Activated naive CD8-positive, alpha-beta T cell (primary cell): ENCODE data around the gene TBX1.

Experiments used
- H3K27ac Mint-ChIP-seq: one replicate; pipeline ENCODE4 v1.8.0; 2021; ENCODE audit warnings: mixed read lengths
- H3K27me3 Mint-ChIP-seq: one replicate; pipeline ENCODE4 v1.8.0; 2021; ENCODE audit warnings: mixed read lengths
- H3K36me3 Mint-ChIP-seq: one replicate; pipeline ENCODE4 v1.8.0; 2021; ENCODE audit warnings: mixed read lengths
- H3K4me1 Mint-ChIP-seq: one replicate; pipeline ENCODE4 v1.8.0; 2021; ENCODE audit warnings: low read depth, mixed read lengths
- H3K4me3 Mint-ChIP-seq: one replicate; pipeline ENCODE4 v1.8.0; 2021; ENCODE audit warnings: mild to moderate bottlenecking, mixed read lengths
- H3K9me3 Mint-ChIP-seq: one replicate; pipeline ENCODE4 v1.8.0; 2021; ENCODE audit warnings: low read depth, mixed read lengths

The TBX1 gene

DNA sequence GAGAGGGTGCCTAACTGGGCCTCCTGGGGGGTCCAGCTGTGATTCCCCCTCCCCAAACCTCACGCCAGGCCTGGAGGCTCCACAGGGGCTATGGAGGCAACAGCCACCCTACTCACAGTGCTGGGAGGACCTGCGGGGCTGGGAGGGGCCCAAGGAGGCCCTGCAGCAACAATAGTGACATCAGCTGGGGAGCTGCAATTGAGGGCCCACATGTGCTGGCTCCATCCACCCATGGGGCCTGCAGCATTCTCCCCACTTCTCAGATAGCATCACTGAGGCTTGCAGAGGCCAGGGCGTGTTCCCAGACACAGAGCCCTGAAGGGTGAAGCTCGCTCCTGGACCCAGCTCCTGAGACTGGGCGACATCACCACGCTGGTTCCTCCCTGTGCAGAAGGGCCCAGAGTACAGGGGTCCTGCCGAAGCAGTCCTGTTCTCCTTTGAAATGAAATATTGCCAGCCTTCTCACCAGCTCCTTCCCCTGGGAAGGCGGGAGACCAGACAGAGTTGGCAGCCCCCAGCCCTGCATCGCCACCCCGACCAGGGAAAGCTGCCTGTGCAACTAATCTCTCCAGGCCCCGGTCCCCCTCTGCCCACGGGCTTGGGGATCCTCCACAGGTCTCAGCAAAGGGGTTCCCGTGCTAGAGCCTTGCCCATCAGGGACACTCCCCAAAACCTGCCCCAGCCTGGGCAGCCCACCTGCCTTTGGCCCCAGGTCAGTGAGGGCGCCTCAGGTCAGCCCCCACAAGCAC lies 8.9 kb upstream of the TBX1 start:
- Mint-ChIP-seq H3K9me3 (no peaks in the 10 kb centered on the region), H3K36me3 (no peaks in the 10 kb centered on the region), H3K27me3 (peaks cover 16% of the 10 kb centered on the region), H3K4me1 (peaks cover 8% of the 10 kb centered on the region), H3K27ac (no peak overlapping the region), H3K4me3 (no peak overlapping the region)

DNA sequence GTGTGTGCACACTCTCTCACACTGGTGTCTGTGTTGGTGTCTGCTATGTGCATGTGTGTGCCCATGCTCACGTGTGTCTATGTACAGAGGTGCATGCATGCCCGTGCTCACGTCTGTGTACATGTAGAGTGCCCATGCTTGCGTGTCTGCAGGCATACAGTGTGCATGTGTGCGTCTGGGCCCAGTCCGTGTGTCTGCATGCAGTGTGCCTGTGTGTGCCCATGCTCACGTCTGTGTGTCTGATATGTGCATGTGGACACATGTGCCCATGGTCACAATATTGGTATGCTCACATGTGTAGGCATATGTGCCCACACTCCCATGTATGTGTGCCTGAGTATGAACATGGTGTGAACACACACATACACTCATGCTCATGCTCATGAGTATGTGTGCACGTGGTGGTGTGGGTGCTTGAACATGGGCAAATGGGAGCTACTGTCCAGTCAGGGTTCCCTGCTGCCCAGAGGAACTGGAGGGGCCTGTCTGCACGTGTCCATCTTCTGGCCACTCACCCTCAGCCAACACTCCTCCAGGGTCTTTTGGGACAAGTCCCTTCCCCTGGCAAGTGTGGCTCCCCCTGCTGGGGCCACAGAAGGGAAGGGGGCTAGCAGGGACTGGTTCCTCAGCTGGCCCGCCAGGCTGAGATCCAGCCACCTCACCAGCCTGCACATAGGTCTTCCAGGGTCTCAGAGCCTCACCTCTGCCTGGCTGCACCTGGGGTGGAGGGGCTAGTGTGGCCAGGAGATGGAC lies 7.3 kb upstream of the TBX1 start:
- no peaks in the 10 kb centered on the region for H3K9me3 Mint-ChIP-seq
- peaks cover 16% of the 10 kb centered on the region for H3K4me1 Mint-ChIP-seq
- no peak overlapping the region for H3K27ac Mint-ChIP-seq
- H3K36me3 Mint-ChIP-seq, result no peaks in the 10 kb centered on the region
- no peak overlapping the region for H3K4me3 Mint-ChIP-seq
- peaks cover 22% of the 10 kb centered on the region for H3K27me3 Mint-ChIP-seq

DNA sequence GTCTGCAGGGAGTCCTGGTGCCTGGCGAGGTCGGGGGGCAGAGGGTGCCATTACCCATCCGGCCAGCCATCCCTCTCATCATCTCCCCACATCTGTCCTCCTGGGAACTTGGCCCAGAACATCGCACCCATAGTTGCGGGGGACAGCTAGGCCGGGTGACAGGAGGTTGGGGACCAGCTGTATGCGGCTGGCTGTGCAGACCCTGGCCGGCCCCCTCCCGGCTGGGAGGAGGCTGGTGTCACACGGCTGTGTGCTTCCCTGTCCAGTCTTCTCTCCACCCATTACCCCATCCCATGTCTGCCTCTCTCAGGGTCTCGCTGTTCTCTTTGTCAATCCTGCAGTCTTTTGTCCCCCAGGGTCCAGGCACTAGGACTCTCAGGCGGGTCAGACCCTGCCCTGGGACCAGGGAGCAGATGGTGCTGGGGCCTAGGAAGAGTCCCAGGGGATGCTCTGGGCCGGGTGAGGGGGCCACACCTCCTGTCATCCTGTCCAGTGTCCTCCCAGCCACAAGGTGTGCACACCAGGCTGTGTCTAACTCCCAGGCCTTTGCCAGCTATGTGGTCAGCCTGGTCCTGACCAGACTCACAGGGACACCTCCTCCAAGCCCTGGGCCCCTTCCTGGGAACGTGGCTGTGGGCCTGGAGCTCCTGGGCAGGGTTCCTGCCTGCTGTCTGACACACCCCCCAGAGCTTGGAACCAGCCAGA lies 6.4 kb upstream of the TBX1 start:
- Mint-ChIP-seq H3K4me3 (no peak overlapping the region), H3K36me3 (no peaks in the 10 kb centered on the region), H3K9me3 (no peaks in the 10 kb centered on the region), H3K27ac (no peak overlapping the region), H3K27me3 (peaks cover 22% of the 10 kb centered on the region), H3K4me1 (peaks cover 16% of the 10 kb centered on the region)

DNA sequence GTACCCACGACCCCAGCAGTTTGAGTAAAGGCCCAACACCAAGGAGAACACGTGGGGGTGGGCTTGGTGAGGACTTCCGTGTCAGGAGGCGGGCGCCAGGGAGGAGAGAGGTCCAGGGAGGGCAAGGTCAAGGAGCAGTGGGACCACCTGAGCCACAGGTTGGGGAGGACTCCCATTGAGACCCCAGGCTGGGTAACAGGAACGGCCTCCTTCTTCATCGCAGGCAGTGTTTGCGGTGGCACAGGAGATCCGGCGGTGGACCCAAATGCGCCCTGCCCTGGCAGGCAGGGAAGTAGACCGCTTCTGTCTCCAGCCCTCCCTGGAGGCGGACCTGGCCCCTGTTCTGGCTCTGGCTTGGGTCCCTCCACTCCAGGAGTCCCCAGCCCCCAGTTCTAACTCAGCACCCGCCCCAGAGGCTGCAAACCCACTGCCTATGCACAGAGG lies 5.9 kb upstream of the TBX1 start:
- H3K27me3 Mint-ChIP-seq, result peaks cover 24% of the 10 kb centered on the region
- peaks cover 20% of the 10 kb centered on the region for H3K4me1 Mint-ChIP-seq
- no peak overlapping the region for H3K27ac Mint-ChIP-seq
- H3K36me3 Mint-ChIP-seq, result no peaks in the 10 kb centered on the region
- H3K9me3 Mint-ChIP-seq, result no peaks in the 10 kb centered on the region
- no peak overlapping the region for H3K4me3 Mint-ChIP-seq

DNA sequence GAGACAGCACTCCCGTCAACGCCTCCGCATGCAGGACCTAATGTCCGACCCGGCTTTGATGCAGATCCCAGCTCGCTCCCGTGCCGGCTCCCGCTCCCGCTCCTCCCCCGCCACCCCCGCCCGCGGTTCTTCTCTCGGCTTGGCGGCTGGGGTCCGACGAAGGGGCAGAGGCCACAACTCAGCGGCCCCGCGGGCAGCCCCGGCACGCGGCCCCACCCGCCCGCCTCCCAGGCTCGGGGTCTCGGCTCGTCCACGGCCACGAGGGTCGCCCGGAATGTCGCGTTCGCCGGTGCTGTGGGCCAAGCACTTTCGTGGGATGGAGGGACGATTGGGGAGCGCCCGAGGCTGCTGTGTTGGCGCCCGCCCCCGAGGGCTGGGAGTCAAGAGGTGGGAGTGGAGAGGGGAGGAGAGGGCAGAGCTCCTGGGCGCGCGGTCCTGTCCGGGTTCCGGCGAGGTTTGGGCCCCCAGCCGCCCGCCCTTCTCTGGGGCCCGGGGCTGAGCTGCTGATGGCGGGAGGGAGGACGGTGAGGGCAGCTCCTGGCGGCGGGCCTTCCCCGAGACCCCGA lies 5.3 kb upstream of the TBX1 start:
- Mint-ChIP-seq H3K27me3 (peaks cover 29% of the 10 kb centered on the region), H3K9me3 (no peaks in the 10 kb centered on the region), H3K4me1 (peaks cover 25% of the 10 kb centered on the region), H3K27ac (no peak overlapping the region), H3K36me3 (no peaks in the 10 kb centered on the region), H3K4me3 (no peak overlapping the region)

DNA sequence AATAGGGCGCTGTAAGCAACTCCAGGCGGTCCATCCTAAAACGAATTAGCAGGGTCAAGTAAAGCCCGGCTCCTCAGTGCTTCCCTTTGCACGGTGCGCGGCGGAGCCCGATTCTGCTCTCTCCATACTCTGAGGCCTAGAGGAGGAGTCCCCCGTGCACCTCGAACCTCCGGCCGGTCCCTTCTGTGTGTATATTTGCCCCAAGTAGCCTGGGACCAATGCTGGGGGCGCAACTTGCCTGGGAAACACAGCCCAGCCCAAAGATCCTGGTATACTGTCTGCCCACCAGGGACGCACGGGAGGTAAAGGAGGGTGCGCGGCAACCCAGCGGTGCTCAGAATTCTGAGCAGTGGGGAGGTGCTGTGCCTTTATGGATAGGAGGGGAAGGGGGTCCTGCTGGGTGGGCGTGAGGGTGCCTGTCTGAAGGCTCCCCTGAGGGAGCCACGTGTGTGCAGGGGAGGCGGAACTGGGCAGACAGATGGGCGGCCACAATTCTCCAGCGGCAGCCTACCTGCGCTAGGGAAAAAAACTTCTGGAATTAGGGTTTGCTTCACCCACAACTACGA lies 4.8 kb upstream of the TBX1 start:
- Mint-ChIP-seq H3K36me3 (no peaks in the 10 kb centered on the region), H3K4me3 (peak overlapping the region; percentile 77), H3K9me3 (no peaks in the 10 kb centered on the region), H3K27ac (no peak overlapping the region), H3K4me1 (peaks cover 26% of the 10 kb centered on the region), H3K27me3 (peaks cover 30% of the 10 kb centered on the region)

DNA sequence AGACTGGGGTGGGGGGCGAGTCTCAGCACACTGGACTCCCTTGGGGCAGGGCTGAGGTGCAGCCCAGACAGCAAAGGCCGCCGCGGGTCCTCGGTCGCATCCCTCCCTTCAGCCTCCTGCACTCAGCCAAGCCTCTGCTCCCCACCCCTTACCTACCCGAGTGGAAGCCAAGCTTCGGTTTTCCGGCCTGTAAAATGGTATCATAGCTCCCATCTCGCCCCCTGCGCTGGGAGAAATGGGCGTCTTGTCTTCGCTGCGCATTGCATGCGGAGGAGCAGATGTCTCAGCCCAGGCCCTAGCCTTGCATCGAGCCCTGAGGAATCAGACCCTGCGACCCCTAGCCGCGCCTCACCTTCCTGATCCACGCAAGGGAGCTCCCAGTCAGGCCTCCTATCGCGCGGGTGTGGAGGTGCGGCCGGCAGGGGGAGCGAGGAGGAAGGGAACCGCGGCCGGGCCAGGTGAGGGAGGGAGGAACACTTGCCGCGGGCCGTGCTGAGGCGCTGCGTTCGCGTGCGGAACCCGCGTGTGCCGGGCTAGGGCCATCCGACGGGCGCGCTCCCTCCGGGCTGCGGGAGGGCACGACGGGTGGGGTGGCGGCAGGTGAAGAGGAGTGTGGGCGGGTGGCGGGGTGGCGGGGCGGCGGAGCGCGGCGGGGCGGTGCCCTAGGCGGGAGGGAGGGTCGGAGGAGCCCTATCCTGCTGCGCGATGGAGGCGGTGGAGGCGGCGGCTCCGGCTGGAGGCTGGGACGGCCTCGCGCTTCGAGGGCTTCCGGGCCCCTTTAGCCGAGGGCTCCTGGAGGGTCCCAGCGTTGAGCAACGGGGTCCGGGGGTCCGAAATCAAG lies 4.1 kb upstream of the TBX1 start:
- Mint-ChIP-seq H3K4me3 (peak overlapping the region; percentile 77), H3K4me1 (peaks cover 26% of the 10 kb centered on the region), H3K27me3 (peaks cover 30% of the 10 kb centered on the region)

DNA sequence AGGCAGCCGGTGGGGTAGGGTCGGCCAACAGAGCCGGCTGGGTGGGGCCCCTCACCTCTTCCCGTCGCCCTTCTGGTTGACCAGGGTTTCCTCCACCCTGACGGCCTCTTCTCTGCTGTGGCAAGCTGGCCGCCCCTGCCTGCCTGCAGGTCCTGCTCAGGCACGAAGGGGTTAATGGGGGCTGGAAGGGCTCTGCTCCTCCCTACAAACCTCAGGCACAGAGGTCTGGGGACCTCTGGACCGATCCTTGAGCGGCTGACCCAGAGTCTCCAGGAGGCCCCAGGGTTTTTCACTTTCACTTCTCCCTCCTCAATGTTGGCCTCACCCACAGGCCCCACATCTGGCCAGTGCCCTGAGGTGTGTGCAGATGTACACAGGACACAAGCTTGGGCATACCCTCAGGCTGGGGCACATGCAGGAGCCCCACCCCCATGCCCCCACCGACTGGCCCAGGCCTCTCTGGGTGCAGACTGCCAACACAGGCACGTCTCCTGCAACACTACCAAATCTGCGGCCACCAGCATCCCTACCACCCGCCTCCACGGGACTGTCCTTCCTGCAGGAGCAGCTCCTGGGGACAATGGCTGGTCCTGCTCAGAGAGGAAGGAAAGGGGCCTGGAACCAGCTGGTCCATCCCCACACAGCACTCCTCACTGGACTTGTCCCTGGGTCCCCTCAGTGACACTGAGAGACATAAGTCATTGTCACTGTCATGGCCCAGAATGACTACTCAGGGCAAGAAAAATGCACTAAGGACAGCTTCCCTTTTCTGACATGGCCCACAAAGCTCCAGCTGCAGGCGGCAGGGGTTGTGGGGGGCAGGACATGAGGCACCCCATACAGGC lies 3.2 kb upstream of the TBX1 start:
- Mint-ChIP-seq H3K27ac (no peak overlapping the region), H3K27me3 (peaks cover 34% of the 10 kb centered on the region), H3K36me3 (no peaks in the 10 kb centered on the region), H3K4me3 (peak overlapping the region; percentile 75), H3K4me1 (peaks cover 30% of the 10 kb centered on the region), H3K9me3 (no peaks in the 10 kb centered on the region)

More for the DNA sequence above, 4.1 kb upstream of the TBX1 start:
- no peaks in the 10 kb centered on the region for H3K36me3 Mint-ChIP-seq
- H3K9me3 Mint-ChIP-seq, result no peaks in the 10 kb centered on the region
- H3K27ac Mint-ChIP-seq, result no peak overlapping the region

DNA sequence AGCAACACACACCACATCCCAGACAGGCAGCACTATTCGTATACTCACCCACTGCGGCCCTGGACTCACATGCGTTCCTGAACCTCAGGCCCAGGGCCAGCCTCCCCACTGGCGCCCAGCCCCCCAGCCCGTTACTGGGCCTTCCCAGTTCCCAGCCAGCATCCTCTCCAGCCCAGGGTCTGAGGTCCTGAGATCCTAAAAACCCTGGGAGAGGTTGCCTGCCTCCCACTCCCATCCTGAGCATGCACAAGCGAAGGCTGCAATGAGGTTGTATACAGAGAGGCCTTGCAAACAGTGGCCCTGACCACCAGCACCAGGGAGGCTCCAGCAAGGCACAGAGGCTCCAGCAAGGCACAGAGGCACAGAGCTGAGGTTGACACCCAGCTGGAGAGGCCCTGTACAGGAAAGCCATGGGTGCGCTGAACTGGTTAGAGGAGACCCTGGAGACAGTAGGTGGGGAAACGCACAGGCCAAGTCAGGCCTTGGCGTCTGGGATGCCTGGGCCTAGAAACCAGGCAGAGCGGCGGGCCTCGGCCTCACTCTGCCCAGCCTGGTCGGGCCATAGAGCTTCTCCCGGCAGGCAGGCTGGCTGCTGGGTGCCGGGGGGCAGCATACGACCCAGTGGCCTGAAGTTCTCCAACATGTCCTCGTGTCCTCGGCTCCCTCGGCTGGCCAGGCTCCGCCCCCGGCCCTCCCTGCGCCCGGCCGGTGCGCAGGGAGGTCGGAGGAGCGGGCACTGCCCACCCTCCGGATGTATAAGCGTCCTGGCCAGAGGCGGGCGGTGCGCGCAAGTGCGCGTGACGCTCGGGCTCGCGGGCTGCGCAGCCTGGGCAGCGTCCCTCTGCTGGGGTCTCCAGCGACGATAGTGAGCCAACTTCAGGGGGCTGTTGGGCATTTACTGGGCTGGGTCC lies 2.3 kb upstream of the TBX1 start:
- Mint-ChIP-seq H3K4me3 (peak overlapping the region; percentile 75), H3K36me3 (no peaks in the 10 kb centered on the region), H3K9me3 (no peaks in the 10 kb centered on the region), H3K4me1 (peaks cover 30% of the 10 kb centered on the region), H3K27me3 (peaks cover 30% of the 10 kb centered on the region), H3K27ac (no peak overlapping the region)

DNA sequence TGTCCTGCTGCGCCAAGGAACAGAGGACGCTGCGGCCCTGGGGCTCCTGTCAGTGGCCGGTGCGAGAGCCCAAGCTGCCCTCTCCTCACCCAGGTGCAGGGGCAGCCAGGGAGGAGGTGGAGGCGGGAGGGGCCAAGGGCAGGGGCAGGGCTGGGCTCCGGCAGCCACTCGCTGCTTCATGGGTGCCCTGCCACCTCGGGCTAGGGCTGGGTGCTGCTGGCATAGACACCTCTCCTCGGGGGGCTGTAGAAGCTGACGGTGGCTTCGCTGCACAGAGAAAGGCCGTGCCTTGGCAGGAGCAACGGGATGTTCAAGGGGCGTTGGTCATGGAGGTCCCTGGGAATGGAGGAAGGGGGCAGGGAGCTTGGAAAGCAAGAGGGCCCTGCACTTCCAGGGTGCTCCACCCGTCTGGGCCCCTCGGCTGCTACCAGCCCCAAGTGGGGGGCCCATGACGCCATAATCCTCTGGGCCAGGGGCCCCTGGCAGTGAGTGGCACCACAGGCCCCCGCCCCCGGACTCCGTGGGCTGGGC lies 1.6 kb upstream of the TBX1 start:
- peaks cover 30% of the 10 kb centered on the region for H3K4me1 Mint-ChIP-seq
- no peaks in the 10 kb centered on the region for H3K36me3 Mint-ChIP-seq
- peak overlapping the region; percentile 35 for H3K4me3 Mint-ChIP-seq
- peaks cover 28% of the 10 kb centered on the region for H3K27me3 Mint-ChIP-seq
- H3K9me3 Mint-ChIP-seq, result no peaks in the 10 kb centered on the region
- no peak overlapping the region for H3K27ac Mint-ChIP-seq

DNA sequence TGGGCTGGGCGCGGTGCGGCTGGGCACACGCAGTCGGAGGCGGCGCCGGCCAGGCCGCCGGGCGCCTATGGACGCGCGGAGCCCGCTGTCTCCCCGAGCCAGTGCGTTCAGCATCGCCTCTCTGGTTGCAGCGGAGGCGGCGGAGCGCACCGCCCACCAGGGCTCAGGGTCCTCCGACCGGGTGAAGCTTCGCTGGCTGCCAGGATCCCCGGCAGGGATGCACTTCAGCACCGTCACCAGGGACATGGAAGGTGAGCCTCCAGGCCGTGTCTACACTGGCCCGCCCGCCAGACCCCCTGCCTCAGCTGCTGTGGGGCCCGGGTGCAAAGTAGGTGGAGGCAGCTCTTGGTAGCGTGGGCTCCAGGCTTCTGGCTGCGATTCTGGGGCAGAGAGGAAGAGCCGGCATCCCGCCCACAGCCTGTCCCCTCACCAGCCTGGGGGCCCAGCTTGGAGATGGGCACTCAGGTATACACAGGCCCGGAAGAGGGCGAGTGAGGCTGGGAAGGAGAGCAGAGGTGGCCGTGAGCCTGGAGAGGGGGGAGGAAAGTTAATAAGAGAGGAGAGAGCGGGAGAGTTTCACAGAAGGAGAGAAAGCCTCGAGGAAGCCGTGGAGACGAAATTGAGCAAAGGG lies 1.0 kb upstream of the TBX1 start:
- Mint-ChIP-seq H3K4me3 (peak overlapping the region; percentile 91), H3K27ac (no peak overlapping the region), H3K4me1 (peaks cover 30% of the 10 kb centered on the region), H3K27me3 (peaks cover 26% of the 10 kb centered on the region), H3K36me3 (no peaks in the 10 kb centered on the region), H3K9me3 (no peaks in the 10 kb centered on the region)
